Urinary bladder (tissue), 4 donors: Measurements from ENCODE around the gene KIN. TPM values are rescaled to one million over a fixed set of nuclear protein-coding genes. Genes with fewer than 3 reads are reported as not detected.
A peak's percentile ranks its signal among the peaks of the same experiment; 100 is the strongest.
"Not testable (repeated sequence)": the region's sequence is repeated elsewhere in the genome, so short reads cannot be mapped to it uniquely, and the experiment has no call there.

ENCODE experiments used
- DNase-seq: peaks from one replicate; pipeline ENCODE4 v3.0.0-alpha.2; 2015; ENCODE audit errors: extremely low spot score
- H3K27ac ChIP-seq: one replicate; pipeline ENCODE4 v1.5.1; 2013; ENCODE audit warnings: low read depth, mild to moderate bottlenecking, moderate library complexity
- H3K36me3 ChIP-seq: one replicate; pipeline ENCODE4 v1.6.1; 2013; ENCODE audit warnings: mild to moderate bottlenecking, moderate library complexity; ENCODE audit not compliant: insufficient read depth
- H3K4me1 ChIP-seq: one replicate; pipeline ENCODE4 v1.6.1; 2013; ENCODE audit warnings: mild to moderate bottlenecking, moderate library complexity; ENCODE audit not compliant: insufficient read depth
- H3K4me3 ChIP-seq: one replicate; pipeline ENCODE4 v1.5.1; 2013; ENCODE audit warnings: low read depth, low read length
- WGBS: extraction: QIAGEN DNeasy Blood & Tissue Kit; methylation state at CpG from one replicate; pipeline ENCODE4 v1.1.7; 2013; 5-methylcytosine and 5-hydroxymethylcytosine counted together
- polyA plus RNA-seq: library from polyadenylated mRNA; stranded (reverse); fragments of 200-250 nt; gene quantifications from one replicate; pipeline ENCODE4 v1.2.3, GENCODE V29; 2013
- total RNA-seq: library from RNA; depleted of rRNA; stranded (reverse); fragments of >200 nt; gene quantifications from one replicate; pipeline ENCODE4 v1.2.3, GENCODE V29; 2014
- donor health status: healthy with polysubstance abuse.
- donor health status: healthy.

The KIN gene
- total and polyA plus RNA-seq, 2 donors: 8.0 to 15.9 TPM

DNA sequence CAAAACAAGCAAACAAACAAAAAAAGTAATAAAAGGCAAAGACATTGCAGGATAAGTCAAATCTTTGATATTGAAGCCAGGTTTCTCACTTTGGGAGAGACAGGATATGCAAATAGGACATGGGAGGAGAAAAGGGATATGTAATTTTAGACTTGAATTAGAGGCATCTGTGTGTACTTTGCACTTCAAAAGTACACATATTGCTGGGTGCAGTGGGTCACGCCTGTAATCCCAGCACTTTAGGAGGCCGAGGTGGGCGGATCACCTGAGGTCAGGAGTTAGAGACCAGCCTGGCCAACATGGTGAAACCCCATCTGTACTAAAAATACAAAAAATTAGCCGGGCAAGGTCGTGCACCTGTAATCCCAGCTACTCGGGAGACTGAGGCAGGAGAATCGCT, 23.9 kb upstream of the KIN start:
- not testable (repeated sequence) for H3K4me1 ChIP-seq, H3K4me3 ChIP-seq, H3K27ac ChIP-seq, H3K36me3 ChIP-seq, DNase-seq
- WGBS: 72% methylated on average over 7 of the region's 7 CpGs

GRCh38 chr10:7811000-7811399, 23.2 kb upstream of the KIN start:
- no peak for DNase-seq
- Histone ChIP-seq H3K36me3 (no peaks in the 10 kb centered on the region), H3K4me3 (no peak overlapping the region), H3K27ac (no peak overlapping the region), H3K4me1 (no peaks in the 10 kb centered on the region)
- 77% methylated on average over 5 of the region's 5 CpGs for WGBS

DNA sequence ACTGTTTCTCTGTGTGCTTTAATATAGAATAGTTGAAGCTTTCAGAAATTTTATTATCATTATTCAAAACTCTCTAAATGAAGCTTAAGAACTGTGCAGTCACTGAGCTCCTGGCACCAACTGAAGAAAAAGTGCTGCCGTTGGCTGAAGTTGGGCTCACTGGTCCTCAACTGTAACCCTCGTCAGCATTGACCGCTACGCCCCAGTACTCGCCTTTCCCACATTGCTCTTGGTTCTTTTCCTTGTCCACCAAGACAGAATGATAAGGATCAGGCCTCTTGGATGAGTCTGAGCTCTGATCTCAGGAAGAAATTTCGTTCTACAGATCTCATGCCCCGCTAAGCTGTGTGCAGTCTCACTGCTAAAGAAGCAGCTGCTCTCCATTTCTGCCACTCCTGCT, 22.6 kb upstream of the KIN start:
- Histone ChIP-seq H3K27ac (no peak overlapping the region), H3K36me3 (no peaks in the 10 kb centered on the region), H3K4me1 (no peaks in the 10 kb centered on the region), H3K4me3 (no peak overlapping the region)
- no peak for DNase-seq
- 64% methylated on average over 7 of the region's 7 CpGs for whole genome bisulfite sequencing

DNA sequence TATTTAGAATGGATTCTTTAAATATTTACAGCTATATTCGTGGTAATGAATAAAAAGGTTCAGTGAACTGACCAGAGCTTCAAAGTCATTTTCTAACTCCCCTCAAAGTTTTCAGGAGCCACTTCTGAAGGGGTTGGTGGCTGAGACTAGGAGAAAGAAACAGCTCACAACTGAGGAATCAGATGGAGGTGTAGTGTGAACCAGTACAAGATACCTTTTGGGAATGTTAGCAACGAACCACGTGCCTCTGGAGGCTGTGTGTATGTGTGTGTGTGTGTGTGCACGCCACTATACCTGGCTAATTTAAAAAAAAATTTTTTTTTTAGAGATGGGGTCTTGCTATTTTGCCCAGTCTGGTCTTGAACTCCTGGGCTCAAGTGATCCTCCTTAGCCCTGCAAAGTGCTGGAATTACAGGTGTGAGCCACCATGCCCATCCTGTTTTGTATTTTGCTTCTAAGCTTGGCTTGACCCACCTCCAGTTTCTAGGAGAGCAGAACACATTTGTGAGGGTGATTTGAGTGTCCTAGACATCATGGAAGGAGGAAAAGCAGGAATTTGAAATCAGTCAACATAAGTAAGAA, 21.0 kb upstream of the KIN start:
- H3K4me1 ChIP-seq: no peaks in the 10 kb centered on the region
- DNase-seq: no peak
- H3K27ac ChIP-seq: no peak overlapping the region
- WGBS: 76% methylated on average over 4 of the region's 4 CpGs
- no peak overlapping the region for H3K4me3 ChIP-seq
- no peaks in the 10 kb centered on the region for H3K36me3 ChIP-seq

GRCh38 chr10:7804741-7805140, 16.9 kb upstream of the KIN start:
- WGBS: 45% methylated on average over 2 of the region's 2 CpGs
- no peak for DNase-seq
- H3K36me3 ChIP-seq: peaks cover 2% of the 10 kb centered on the region
- no peak overlapping the region for H3K27ac ChIP-seq
- H3K4me3 ChIP-seq: no peak overlapping the region
- no peaks in the 10 kb centered on the region for H3K4me1 ChIP-seq

DNA sequence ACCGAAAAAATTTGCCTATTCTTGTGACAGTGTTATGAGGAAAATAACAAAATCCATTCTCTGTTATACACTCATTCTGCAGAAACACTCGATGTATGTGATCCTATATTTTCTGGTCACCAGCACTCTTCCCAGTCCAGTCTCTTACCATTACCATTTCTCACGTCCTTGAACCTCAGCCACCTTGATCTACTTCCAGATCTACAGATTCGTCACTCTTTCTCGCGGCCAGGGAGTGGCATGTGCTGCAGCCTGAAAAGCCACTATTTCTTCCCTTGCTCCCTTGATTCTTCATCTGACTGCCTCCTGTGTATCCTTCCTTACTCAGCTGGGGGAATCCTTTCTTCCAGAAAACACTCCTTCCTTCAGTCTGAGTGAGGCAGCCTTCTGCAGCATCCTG, 16.4 kb upstream of the KIN start:
- Histone ChIP-seq H3K4me3 (no peak overlapping the region), H3K36me3 (peaks cover 2% of the 10 kb centered on the region), H3K4me1 (no peaks in the 10 kb centered on the region), H3K27ac (no peak overlapping the region)
- no peak for DNase-seq
- 94% methylated on average over 6 of the region's 6 CpGs for WGBS

- no peak for DNase-seq
- Histone ChIP-seq H3K36me3 (peaks cover 2% of the 10 kb centered on the region), H3K27ac (no peak overlapping the region), H3K4me3 (no peak overlapping the region), H3K4me1 (no peaks in the 10 kb centered on the region)
- 89% methylated on average over 4 of the region's 4 CpGs for WGBS
Measured at GRCh38 chr10:7802606-7803005, 14.8 kb upstream of the KIN start.

DNA sequence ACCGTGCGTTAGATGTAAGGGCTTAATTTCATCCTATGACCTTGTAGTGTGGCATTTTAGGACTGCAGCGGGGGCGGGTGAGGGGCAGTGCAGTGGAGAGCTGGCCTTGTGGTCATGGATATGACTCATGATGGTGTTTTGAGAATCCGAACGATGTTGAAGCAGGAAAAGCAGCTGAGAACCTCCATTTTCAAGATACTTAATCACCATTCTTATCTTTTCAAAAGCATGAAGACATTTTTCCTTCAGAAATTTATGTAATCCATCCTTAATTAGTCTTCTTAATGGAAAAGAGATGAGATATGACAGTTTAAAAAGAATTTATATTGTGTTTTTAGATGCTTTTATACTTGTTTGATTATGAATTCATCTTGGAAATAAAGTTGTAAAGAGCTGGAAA, 9.8 kb upstream of the KIN start:
- 70% methylated on average over 6 of the region's 6 CpGs for WGBS
- Histone ChIP-seq H3K27ac (no peak overlapping the region), H3K4me3 (no peak overlapping the region), H3K36me3 (peaks cover under 1% of the 10 kb centered on the region), H3K4me1 (no peaks in the 10 kb centered on the region)
- DNase-seq: no peak

DNA sequence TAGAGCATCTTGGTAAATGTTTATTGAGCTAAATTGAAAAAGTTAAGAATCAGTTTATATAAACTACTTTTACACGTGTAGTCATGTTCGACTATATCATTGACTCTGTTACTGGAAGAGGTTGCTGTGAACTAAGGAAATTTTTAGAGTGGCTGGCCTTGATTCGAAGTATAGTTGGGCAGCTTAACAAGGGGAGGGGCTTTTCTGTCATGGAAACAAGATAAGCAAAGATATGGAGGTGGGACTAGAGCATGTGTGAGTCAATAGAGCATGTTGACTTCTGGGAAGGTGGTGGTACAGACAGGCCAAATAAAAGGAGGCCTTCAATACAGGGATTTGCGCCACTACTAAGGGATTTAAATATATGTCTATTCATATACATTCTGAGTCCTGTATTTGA, 7.8 kb upstream of the KIN start:
- no peak overlapping the region for H3K27ac ChIP-seq
- 43% methylated on average over 4 of the region's 4 CpGs for WGBS
- H3K4me1 ChIP-seq: no peaks in the 10 kb centered on the region

GRCh38 chr10:7794251-7795026, 6.6 kb upstream of the KIN start:
- 88% methylated on average over 4 of the region's 4 CpGs for WGBS
- Histone ChIP-seq H3K27ac (no peak overlapping the region), H3K4me3 (no peak overlapping the region), H3K4me1 (no peaks in the 10 kb centered on the region), H3K36me3 (peaks cover 2% of the 10 kb centered on the region)
- no peak for DNase-seq

More for the DNA sequence above, 7.8 kb upstream of the KIN start:
- Histone ChIP-seq H3K36me3 (peaks cover 2% of the 10 kb centered on the region), H3K4me3 (no peak overlapping the region)
- no peak for DNase-seq

DNA sequence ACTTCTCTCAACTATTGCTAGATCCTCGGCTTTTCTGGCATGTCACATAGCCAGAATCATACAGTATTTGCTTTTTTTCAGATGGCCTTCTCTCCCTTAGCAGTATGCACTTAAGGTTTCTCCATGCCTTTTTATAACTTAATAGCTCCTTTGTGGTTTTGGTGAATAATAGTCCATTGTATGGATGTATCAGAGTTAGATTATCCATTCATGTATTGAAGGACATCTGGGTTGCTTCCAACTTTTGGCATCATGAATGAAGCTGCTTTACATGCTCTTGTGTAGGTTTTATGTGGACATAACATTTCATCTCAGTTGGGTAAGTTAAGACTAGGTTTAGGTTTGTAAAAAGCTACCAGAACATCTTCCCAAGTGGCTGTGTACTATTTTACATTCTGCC, 4.7 kb upstream of the KIN start:
- Histone ChIP-seq H3K36me3 (peaks cover 2% of the 10 kb centered on the region), H3K4me1 (peaks cover 2% of the 10 kb centered on the region), H3K27ac (no peak overlapping the region), H3K4me3 (no peak overlapping the region)
- DNase-seq: no peak
- 82% methylated on average over 1 of the region's 1 CpG for WGBS

GRCh38 chr10:7789390-7789789, 1.6 kb upstream of the KIN start:
- Histone ChIP-seq H3K27ac (no peak overlapping the region), H3K4me1 (peaks cover 4% of the 10 kb centered on the region), H3K4me3 (no peak overlapping the region), H3K36me3 (peaks cover 2% of the 10 kb centered on the region)
- no peak for DNase-seq
- 36% methylated on average over 3 of the region's 3 CpGs for WGBS

DNA sequence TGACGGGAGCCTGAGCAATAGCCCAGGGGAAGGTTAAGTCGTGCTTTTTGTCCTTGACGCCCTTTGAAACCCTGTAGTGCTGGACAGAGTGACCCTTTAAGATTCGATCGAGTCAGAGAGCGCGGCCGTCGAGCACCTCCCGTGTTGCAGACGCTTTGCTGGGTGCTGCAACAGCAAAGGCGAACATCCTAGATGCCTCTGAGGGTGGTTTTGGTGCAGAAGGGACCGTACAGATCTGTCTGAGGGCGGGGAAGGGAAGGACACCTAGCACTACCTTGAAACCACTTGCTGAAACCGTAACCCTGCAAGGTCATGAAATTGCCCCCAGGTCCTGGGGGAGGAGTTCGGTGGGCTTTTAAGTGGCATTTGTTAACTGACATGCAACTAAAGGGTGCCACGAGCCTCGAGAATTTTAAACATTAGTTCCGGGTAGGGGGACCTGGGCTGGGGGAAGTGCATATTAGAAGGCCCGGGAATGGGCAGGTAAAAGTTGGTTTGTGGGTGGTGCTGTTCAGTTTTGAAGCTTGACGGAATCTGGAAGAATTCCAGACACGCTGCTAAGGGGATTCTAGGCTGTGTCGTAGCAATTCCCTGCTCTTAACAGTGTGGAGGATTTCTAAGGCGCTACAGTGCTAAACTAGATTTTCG, 970 bp upstream of the KIN start:
- H3K4me1 ChIP-seq: peaks cover 4% of the 10 kb centered on the region
- peak overlapping the region; percentile 53 for H3K27ac ChIP-seq
- peaks cover 2% of the 10 kb centered on the region for H3K36me3 ChIP-seq
- WGBS: 2% methylated on average over 25 of the region's 25 CpGs
- peak overlapping the region; percentile 96 for H3K4me3 ChIP-seq
- no peak for DNase-seq
